HG02885 (cell line): ENCODE data around the gene SLC22A23.

Experiments used
- ATAC-seq: cut with Tn5 transposase; IDR thresholded peaks from one replicate; pipeline ENCODE4 v1.9.1; 2021; ENCODE audit warnings: mild to moderate bottlenecking; ENCODE audit not compliant: unreplicated experiment, poor library complexity

The SLC22A23 gene

DNA sequence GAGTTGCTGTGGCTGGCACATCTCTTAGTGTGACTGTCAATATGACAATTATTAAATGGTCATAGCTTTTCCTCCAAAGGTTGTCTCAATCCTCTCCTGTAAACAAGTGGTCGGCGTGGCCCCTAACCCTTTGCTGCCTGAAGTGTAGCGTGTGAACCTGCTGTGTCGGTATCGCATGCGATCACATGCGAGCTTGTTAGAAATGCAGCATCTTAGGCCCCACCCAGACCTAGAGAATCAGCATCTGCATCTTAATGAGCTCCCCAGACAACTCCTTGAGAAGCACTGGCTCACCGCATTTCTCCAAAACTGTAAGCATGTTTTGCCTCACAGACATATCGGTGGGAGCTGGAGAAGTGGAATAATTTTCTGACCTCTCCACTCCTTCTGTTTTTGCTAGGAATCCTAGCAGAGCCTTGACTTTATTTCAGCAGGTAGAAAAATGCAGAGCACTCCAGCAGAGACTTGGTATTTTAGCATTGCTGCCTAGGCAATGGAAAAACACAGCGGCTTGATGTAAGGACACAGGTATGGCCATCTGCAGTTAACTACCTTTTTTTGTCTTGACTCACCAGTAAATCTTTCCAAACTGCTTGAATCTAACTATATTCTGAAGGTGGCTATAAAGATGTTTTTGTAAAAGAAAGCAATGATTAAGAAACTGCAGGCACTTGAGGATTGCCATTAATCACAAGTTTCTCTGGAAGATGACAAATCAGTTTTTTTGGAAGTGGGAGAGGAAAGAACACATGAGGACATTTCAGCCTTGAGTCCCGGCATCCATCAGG is 130.5 kb downstream of the SLC22A23 start:
- ATAC-seq = no peak

- no peak for ATAC-seq
Measured at GRCh38 chr6:3325210-3325609, 131.6 kb downstream of the SLC22A23 start.

DNA sequence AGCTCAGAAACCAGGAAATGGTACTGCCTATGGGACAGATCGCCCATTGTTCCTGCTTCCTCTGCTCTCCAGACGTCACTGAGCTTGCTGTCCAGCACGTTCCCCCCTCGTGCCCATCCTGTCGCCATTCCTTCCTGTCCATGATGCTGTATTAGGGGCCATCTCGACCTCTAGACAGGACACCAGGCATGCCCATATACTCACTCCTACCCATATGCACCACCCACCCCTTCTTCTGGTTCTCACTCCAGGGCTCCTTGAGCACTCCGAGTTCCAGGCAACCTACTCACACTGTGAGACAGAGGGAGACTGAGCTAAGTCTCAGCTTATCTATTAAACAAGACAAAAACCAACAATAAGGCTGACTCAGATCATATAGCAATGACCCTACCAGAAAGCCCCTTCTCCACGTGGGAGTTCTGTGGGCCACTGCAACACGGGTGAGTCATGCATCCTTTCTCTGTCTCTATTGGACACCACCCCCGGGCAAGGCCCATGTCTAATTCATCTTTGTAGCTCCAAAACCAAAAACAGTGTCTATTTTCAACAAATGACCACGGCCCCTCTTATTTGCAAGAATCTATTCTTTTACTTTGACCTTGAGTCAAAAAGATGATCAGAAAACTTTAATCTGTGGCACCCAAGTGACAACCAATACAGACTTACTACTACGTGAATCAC is 132.4 kb downstream of the SLC22A23 start:
- ATAC-seq = peak; percentile 84

DNA sequence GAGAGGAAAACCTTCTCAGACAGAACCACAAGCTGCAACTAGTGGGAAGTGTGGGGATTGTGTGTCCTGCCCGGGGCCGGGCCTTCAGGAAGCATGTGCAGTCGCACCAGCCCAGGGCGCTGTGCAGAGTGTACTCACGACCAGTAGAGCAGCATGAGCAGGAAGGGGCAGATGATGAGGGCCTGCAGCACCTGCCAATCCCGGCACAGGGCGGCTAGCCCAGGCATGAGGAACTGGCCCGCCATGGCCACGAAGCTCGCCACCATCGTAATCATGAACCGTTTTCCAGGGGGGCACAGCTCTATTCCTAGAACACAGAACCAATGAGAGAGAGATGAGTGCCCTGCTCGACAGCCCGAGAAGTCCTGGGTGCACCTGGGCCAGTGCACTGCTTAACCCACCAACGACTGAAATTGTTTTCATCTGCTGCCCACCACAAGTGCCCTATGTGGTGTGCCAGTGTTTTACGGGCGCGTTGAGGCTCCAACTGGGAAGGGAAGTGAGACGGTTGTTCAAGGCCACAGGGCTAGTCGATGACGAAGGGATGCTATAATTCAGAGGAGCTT is 133.1 kb downstream of the SLC22A23 start:
- no peak for ATAC-seq

DNA sequence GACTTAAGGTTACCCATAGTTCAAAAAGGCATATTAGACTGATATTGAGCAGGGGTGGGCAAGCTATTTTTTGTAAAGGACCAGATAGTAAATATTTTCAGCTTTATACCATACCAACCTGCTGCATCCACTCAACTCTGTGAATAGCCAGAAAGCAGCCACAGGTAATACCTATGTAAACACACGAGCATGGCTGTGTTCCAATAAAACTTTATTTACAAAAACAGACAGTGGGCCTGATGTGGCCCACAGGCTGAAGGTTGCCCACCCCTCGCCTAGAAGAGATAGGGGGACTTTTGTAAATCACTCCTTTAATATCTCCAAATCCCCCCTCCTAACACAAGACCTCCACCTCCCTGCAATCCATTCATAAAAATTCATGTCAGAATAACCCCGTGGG is 133.7 kb downstream of the SLC22A23 start:
- no peak for ATAC-seq

- ATAC-seq = no peak
Measured at GRCh38 chr6:3322366-3322890, 134.4 kb downstream of the SLC22A23 start.

- no peak for ATAC-seq
Measured at GRCh38 chr6:3321875-3322274, 135.0 kb downstream of the SLC22A23 start.

GRCh38 chr6:3321042-3321441 is 135.8 kb downstream of the SLC22A23 start:
- ATAC-seq = no peak

- ATAC-seq = no peak
Measured at GRCh38 chr6:3320238-3320811, 136.5 kb downstream of the SLC22A23 start.

DNA sequence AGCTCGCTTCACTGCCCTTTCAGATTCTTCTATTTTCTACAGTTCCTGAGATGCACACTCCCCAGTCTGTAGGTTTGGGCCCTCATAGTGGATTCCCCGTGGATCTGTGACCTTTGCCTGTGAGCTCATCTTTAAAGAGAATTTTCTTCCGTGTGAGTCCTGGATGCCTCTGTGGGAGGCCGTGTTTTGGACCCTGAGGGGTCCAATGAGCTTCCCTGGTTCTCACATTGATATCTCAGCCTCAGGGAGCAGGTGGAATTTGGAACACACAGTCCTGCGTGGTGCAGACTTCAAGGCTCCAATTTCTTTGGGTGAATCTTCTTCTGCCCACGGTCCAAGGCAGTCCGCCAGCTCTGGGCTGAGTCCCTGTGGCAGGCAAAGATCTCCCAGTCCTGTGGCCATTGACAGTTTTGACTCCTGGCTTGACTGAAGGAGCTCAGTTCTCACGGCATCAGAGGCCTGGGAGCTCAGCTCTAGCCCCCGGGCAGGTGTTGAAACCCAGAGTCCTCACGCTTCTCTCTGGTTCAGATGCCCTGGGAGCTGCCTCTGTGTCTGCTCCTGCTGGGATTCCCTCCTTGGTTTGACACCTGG is 137.1 kb downstream of the SLC22A23 start:
- ATAC-seq = no peak

DNA sequence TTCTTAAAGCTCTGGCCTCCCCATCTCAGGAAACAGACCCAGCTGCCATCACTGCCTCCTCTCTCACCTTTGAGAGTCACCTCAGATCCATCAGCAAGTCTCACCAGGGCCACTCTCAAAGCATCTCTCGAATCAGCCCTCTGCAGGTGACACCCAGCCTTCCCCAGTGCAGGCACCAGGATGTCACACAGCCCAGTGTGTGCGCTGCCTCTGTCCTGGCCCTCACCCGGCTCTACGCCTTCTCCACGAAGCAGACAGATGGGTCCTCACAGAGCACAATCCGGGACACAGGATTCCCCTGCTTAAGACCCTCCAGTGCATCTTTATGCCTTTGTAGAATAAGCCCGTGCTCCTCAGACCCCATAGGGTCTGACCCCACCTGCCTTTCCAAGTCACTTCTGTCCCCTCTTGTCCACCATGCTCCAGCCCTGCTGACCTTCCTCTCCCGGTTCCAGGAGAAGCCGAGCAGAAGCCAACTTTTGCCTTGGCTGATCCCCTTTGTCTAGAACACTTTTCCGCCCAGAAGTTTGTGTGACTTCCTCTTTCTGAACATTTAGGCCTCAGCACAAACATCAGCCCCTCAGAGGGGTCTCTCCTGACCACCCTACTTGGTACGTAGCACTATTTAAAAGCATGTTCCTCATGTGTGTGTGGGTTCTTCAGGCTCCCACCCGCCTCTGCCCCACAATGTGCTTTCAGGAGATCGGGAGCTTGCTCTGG is 137.9 kb downstream of the SLC22A23 start:
- no peak for ATAC-seq

GRCh38 chr6:3318226-3318625 is 138.6 kb downstream of the SLC22A23 start:
- no peak for ATAC-seq

DNA sequence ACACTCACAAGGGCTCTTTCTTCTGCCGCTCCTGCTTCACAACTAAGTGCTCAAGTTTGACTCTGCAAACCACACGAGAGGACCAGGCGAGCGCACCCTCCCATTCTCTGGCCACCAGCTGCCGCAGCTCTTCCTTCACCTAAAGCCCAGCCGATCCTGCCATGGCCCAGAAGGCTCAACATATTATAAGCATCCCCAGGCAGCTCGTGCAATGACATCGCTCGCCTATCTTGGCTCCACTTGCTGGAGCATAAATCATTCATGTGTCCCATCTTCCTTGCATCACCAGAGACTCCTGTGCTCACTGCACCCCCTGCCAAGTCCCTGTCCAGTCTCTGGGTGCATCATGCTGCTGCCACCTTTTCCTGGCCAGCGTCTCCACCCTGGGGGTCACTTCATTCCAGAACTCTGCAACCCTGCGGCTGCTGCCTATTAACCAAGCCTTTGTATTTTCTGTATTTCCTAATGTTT is 139.1 kb downstream of the SLC22A23 start:
- ATAC-seq = no peak

DNA sequence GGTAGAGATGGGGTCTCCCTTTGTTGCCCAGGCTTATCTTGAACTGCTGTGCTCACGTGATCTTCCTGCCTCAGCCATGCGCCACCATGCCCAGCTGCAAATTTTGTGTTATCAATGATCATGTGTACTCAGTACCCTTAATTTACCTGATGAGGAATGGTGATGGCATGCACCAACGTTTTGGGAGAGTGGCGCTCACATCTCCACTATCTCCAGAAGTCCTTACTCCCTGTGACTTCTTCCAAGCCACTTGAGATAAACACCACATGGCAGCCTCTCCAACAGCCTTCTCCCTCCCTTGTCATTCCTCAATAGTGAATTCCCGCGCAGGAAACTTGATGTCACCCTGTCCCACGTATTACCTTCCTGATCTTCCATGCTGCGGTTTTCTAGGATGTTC is 140.0 kb downstream of the SLC22A23 start:
- no peak for ATAC-seq

- ATAC-seq = no peak
Measured at GRCh38 chr6:3316331-3316730, 140.5 kb downstream of the SLC22A23 start.

GRCh38 chr6:3315841-3316240 is 141.0 kb downstream of the SLC22A23 start:
- ATAC-seq = no peak

DNA sequence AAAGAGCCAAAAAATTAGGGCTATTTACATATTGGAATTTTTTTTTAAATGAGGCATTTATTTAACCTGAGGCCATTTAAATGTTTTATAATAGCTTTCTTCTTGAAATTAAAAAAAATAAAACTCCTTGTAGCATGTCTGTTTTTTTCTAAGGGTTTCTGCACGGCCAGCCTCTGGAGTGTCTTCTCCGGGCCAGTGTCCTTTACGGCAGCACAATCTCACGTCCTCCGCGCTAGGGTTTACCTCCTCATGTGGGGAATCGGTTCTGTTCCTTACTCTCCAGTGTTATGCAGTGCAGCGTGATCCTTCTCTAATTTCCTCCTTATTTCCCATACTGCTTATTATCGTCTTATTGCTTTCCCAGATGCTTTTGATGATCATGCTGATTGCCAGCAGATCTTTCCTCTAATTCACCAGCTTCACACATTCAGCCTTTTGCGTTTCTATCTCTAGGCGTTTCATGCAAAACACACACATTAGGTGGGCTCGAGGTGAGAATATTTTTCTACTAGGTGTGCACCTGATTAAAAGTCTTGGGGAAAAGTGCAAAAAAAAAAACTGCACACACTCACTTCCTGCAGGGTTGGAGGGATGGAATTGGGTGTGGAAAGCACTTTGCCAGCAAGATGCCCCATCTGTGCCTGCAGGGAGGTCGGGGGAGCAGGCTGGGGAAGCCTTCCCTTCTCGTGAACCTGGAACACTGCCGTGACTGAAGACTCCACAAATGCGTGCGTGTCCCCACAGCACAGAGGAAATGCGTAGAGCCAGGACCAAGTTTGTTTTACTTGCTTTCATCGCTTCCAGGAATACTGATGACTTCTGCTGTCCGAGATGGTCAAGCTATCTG is 142.0 kb downstream of the SLC22A23 start:
- no peak for ATAC-seq

- no peak for ATAC-seq
Measured at GRCh38 chr6:3314176-3314575, 142.7 kb downstream of the SLC22A23 start.
